GM13976 (cell line): Measurements from ENCODE around the gene RRAGA.
"Not testable (repeated sequence)": the region's sequence is repeated elsewhere in the genome, so short reads cannot be mapped to it uniquely, and the experiment has no call there.

Source experiments
- DNase-seq: peaks from one replicate; pipeline ENCODE4 v3.0.0; 2012; ENCODE audit warnings: low spot score
- CTCF ChIP-seq: IDR thresholded peaks from 2 replicates; pipeline ENCODE4 v1.5.1; 2012; ENCODE audit warnings: borderline replicate concordance, mild to moderate bottlenecking; ENCODE audit not compliant: insufficient read depth; ENCODE audit errors: extremely low read depth, missing control alignments, control extremely low read depth
- in situ Hi-C: fragments of 300-500 bp; cut with MboI; formaldehyde crosslinking; loops from one replicate; pipeline ENCODE4 v1.12.0; 2022; ENCODE audit warnings: low sequenced_read_pairs, mixed read lengths, inconsistent platforms; ENCODE audit not compliant: unreplicated experiment

RRAGA gene

GRCh38 chr9:19074836-19075235 is 25.6 kb downstream of the RRAGA start:
- in situ Hi-C loops: loop anchor here (25.0 kb wide), 1 partner anchor 387 kb away; no protein-coding TSS in a partner anchor
- no peak for TF ChIP-seq CTCF
- DNase-seq: no peak

DNA sequence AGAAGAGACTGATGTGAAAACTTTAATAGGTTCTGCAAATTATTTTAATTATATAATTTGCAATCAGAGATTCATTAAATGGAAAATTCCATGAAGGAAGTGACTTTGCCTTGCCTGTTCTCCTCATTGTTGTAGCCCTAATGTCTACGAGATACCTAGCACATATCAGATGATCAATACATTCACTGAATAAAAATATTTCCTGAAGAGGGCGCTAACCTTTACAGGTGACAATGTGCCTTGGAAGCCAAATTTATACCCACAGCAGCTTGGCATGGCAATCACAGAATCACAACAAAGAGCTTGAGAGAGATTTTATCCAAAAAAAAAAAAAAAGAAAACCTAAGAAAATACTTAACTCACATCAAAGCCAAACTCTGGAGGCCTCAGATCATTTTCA is 36.1 kb downstream of the RRAGA start:
- TF ChIP-seq CTCF: peak; percentile 15
- peak; percentile 44 for DNase-seq
- in situ Hi-C loops: no loop called here

GRCh38 chr9:19087106-19088000 is 38.1 kb downstream of the RRAGA start:
- TF ChIP-seq CTCF: no peak
- in situ Hi-C loops: no loop called here
- DNase-seq: no peak

DNA sequence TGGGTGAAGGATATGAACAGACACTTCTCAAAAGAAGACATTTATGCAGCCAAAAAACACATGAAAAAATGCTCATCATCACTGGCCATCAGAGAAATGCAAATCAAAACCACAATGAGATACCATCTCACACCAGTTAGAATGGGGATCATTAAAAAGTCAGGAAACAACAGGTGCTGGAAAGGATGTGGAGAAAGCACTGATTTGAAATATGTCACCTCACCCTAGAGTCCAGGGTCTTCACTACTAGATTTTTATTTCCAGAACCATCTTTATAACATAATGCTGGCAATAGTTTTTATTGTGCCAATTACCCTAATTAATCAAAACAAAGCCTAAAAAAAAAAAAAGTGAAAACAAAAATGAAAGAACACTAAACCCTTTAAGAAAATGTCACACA is 48.2 kb downstream of the RRAGA start:
- in situ Hi-C loops, DNase-seq: not testable (repeated sequence)
